Suprapubic skin (tissue), 4 donors: ENCODE data around the gene ACTR3C.
"Not testable (repeated sequence)": the region's sequence is repeated elsewhere in the genome, so short reads cannot be mapped to it uniquely, and the experiment has no call there.

Experiments used
- CTCF ChIP-seq, 2 donors: fragments of 200-600 bp in 1 of 2; fragments of 450-650 bp in 1 of 2; sonication (generic) in 1 of 2; IDR thresholded peaks; one replicate each; pipeline ENCODE4 v1.5.1; 2016 to 2019; ENCODE audit warnings: antibody characterized with exemption in 2 of 2, mild to moderate bottlenecking in 1 of 2, moderate library complexity in 1 of 2
- EP300 ChIP-seq: sonication (generic); formaldehyde crosslinking; IDR thresholded peaks from one replicate; pipeline ENCODE4 v1.6.1; 2017; ENCODE audit warnings: antibody characterized with exemption
- POLR2A ChIP-seq, 2 donors: fragments of 450-650 bp; IDR thresholded peaks; one replicate each; pipeline ENCODE4 v1.6.1; 2017; ENCODE audit warnings: antibody characterized with exemption in 2 of 2, mild to moderate bottlenecking in 2 of 2, moderate library complexity in 2 of 2
- POLR2AphosphoS5 ChIP-seq, 3 donors: sonication (generic); formaldehyde crosslinking; IDR thresholded peaks; one replicate each; pipeline ENCODE4 v1.6.1; 2017; ENCODE audit warnings: antibody characterized with exemption in 3 of 3

DNA sequence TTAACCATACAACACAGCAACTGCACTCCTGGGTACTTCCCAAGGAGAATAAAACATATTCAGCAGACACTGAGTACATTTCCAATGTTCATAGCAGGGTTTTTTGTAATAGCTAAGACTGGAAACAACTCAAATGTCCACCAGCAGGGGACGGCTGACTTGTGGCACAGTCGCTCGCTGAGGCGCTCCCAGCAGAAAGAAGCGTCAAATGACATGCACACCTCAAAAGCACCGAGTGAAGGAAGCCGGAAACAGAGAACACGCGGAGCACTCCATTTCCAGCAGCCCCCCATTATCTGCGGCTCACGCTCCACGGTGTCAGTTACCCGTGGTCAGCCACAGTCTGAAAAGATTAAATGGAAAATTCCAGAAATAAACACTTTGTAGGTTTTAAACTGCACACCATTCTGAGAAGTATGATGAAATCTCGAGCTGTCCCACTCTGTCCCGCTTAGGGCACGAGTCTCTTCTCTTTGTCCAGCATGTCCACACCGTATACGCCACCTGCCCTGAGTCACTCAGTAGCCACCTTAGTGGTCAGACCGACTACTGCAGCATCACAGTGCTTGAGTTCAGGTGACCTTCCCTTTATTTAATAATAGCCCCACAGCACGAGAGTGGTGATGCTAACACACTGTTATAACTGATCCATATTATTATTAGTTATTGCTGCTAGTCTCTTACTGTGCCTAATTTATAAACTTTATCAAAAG, 56.2 kb downstream of the ACTR3C start:
- not testable (repeated sequence) for TF ChIP-seq CTCF (IDR thresholded peaks at IDR 0.05); POLR2A (IDR thresholded peaks at IDR 0.05); EP300; POLR2AphosphoS5 (IDR thresholded peaks at IDR 0.05)
